Activated gamma-delta T cell (primary cell): ENCODE data around the gene RBBP4.
"Not testable (repeated sequence)": the region's sequence is repeated elsewhere in the genome, so short reads cannot be mapped to it uniquely, and the experiment has no call there.

Experiments
- DNase-seq: peaks from one replicate; lab custom pipeline; 2025; lab: John Stamatoyannopoulos, UW

RBBP4 gene

DNA sequence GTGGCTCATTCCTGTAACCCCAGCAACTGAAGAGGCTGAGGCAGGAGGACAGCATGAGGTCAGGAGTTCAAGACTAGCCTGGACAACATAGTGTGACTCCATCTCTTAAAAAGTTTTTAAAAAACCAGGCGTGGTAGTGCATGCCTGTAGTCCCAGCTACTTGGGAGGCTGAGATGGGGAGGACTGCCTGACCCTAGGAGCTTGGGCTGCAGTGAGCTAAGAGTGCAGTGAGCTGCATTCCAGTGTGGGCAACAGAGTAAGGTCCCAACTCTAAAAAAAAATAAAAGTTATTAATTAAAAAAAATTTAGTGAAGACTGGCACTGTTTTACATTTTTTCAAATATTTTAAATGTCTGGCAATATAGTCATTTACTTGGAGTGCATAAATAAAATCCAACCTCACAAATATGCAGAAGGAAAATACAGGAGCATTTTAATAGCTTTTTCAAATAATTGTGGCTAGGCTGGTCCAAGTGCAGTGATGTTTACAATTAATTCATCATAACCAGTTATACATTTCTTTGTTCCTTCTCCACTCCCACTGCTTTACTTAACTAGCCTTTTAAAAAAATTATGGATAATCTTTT lies 11.4 kb upstream of the RBBP4 start:
- no peak for DNase-seq

DNA sequence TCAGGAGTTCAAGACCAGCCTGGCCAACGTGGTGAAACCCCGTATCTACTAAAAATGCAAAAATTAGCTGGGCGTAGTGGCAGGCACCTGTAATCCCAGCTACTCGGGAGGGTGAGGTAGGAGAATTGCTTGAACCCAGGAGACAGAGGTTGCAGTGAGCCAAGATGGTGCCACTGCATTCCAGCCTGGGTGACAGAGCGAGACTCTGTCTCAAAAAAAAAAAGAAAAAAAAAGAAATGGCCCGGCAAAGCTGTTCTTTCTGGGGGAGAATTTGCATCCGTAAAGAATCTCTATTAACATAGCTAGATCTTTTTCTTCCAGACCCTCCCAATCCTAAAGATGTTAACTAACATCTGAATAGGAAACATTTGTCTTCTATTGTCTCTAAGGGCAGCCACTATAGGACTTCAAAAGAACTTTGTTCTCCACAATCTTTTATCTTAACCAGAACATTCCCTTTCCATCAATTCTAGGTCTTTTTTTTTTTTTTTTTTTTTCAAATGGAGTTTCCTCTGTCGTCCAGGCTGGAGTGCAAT lies 8.6 kb upstream of the RBBP4 start:
- not testable (repeated sequence) for DNase-seq

DNA sequence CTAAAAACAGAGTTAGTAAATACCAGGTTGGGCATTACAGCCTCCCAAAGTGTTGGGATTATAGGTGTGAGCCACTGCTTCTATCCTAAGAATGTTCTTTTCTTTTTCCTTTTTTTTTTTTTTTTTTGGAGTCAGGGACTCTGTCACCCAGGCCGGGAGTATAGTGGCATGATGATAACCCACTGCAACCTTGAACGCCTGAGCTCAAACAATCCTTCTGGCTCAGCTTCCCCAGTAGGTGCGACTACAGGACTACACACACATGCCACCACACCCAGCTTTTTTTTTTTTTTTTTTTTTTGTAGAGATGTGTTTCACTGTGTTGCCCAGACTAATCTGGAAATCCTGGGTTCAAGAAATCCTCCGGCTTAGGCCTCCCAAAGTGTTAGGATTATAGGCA lies 6.6 kb upstream of the RBBP4 start:
- no peak for DNase-seq

DNA sequence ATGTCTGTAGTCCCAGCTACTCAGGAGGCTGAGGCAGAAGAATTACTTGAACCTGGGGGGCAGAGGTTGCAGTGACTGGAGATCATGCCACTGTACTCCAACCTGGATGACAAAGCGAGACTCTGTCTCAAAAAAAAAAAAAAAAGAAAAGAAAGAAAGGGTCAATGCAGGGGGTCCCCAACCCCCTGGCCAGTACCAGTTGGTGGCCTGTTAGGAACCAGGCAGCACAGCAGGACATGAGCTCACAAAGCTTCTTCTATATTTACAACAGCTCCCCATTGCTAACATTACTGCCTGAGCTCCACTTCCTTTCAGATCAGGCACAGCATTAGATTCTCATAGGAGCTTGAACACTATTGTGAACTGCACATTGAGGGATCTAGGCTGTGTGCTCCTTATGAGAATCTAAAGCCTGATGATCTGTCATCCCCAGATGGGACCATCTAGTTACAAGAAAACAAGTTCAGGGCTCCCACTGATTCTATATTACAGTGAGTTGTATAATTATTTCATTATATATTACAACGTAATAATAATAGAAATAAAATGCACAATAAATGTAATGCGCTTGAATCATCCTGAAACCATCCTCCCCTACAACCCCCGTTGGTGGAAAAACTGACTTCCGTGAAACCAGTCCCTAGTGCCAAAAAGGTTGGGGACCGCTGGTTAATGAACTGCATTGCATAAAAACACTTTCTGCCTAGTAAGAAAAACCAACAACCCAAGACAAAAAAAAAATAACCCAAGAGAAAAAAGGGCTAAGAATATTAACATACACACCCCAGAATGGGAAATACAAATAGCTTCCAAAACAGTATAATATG lies 3.5 kb upstream of the RBBP4 start:
- no peak for DNase-seq

DNA sequence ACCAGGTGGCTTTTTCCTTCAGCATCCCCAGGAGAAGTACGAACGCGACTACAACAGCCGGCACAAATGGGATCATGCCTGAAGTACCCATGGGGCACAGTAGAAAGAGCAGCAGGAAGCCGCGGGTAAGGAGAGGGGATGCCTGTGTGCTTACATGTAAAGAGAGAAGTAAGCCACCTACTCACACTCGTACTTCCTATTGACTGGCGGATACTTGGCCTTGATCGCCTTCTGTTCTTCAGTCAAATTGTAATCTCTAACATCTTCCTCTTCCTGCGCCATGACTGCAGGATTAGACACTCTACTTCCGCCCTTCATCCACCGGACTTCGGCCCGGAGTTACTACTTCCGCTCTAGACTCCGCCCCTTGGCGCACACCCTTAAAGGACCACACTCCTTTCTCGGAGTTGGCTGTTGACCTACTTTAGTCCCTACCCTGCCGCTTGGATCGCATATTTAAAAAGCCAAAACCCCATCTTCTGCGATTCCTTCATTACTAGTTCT lies 708 bp upstream of the RBBP4 start, which contains the start of gene ZBTB8OS:
ZBTB8OS (minus strand) TSS at position 303 of the 504 bp plus-strand sequence; CDS start at position 282, 21 bp downstream.
- no peak for DNase-seq

DNA sequence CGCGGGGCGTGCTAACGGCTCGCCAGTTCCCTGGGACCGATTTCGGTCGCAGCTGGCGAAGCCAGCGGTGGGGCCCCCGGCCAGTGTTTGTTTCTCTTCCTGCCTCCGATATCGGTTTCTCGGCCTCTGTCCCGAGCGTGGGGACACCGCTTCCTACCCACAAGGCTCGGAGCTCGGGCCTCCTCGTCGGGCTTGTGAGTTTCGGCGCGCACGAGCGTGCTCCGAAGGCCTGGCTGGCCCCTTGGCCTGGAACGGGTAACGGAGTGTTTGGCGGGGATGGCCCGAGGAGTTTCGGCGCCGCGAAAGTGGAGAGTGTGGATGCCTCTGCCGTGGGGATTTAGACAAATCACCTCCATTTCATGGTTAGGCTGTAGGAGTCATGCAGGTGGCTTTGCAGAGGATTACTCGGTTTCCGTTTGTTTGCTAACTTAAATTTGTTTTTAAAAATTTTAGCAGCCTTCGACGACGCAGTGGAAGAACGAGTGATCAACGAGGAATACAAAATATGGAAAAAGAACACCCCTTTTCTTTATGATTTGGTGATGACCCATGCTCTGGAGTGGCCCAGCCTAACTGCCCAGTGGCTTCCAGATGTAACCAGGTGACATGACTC lies 559 bp downstream of the RBBP4 start:
- no peak for DNase-seq

DNA sequence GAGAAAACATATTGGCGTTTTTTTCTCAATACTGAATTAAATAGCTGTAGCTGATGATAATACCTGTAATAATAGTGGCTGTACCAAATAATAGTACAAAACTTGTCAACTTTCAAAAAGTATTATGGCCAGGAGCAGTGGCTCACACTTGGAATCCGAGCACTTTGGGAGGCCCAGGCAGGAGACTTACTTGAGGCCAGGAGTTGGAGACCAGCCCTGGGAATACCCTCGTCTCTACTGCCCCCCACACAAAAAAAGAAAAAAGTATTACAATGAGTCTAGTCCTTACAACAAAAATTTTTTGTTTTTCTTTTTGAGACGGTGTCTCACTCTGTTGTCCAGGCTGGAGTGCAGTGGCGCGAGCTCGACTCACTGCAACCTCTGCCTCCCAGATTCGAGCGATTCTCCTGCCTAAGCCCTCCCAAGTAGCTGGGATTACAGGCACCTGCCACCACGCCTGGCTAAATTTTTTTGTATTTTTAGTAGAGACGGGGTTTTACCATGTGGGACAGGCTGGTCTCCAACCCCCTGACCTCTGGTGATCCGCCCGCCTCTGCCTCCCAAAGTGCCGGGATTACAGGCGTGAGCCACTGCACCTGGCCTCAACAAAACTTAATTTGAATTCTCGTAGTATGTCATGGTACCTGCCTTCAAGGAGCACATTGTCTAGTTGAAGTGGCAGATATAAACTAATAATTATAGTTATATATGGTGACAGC lies 1.4 kb downstream of the RBBP4 start:
- DNase-seq = no peak

DNA sequence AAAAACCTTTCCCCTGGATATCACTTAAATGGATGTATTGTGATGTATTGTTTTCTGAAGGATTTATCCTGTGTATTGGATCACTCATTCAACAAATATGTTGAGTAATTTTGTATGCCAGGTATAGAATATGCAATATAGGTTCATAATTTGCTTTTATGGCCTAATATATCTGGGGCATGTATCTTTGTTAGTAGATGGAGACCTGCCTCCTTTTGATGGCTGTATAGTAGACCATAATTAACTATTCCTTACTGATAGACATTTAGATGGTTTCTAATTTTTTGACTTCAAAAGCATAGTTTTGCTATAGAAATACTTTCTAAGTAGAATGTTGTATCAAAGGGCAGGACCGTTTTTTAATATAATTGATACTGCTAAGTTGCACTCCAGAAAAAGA lies 8.6 kb downstream of the RBBP4 start:
- no peak for DNase-seq

DNA sequence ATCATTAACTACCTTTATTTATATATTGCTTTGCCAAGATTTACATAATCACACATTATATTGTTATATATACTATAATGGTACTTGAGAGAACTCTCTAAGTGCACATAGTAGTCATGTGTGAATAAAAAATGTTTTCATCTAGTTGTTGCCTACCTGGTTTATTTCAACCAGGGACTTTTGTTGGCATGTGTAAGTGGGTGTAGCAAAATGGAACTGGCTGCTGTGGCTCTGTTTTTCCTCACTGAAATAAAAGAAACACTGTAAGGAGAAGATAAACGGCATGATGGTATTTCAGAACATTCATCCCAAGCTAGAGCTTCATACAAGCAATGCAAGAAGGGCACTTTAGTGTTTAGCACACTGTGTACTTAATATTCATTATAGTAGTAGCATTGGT lies 14.9 kb downstream of the RBBP4 start:
- DNase-seq = no peak

DNA sequence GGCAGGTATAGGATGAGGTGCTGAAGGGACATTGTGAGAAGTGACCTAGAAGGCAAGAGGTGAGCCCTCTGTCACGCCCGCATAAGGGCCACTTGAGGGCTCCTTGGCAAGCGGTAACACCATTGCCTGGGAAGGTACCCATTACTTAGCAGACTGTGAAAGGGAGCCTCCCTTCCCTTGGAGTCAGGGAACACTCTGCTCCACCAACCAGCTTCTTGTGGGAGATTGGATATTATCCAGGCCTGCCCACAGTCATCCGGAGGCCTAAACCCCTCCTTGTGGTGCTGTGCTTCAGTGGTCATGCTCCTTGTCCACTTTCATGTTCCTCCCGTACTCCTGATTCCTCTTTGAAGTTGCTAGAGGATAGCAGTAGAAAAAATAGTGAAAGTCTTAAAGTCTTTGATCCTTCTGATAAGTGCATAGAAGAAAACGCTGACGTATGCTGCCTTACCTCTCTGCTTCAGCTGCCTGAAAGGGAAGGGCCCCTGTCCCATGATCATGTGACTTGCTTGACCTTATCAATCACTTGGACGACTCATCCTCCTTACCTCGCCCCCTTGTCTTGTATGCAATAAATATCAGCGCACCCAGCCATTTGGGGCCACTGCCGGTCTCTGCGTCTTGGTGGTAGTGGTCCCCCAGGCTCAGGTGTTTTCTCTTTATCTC lies 16.0 kb downstream of the RBBP4 start:
- DNase-seq = no peak

DNA sequence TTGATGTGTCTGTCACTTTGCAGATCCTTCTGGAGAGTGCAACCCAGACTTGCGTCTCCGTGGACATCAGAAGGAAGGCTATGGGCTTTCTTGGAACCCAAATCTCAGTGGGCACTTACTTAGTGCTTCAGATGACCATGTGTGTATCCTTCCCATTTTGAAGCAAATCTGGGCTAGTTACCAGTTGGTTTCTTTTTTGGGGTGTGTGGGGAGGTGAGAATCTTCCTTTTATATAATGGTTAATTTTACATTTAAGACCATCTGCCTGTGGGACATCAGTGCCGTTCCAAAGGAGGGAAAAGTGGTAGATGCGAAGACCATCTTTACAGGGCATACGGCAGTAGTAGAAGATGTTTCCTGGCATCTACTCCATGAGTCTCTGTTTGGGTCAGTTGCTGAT lies 17.7 kb downstream of the RBBP4 start:
- DNase-seq = not testable (repeated sequence)

DNA sequence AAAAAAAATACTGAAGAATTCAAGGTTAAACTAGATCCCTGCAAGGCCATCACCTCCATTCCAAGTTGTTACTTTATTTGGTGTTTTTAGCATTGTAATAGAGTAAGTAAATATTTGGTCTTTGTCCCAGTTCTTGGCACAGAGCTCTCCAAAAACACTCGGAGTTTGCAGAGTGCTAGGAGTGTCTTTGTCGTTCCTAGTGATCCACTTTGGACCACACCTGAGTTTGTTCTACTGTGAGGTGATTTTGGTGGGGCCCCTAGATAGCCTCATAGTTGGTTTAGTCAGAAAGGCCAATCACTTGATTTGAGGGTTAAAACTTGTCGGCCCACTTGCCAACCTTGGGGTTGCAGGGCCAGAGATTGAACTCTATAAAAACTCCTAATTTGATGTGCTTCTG lies 25.9 kb downstream of the RBBP4 start:
- no peak for DNase-seq

DNA sequence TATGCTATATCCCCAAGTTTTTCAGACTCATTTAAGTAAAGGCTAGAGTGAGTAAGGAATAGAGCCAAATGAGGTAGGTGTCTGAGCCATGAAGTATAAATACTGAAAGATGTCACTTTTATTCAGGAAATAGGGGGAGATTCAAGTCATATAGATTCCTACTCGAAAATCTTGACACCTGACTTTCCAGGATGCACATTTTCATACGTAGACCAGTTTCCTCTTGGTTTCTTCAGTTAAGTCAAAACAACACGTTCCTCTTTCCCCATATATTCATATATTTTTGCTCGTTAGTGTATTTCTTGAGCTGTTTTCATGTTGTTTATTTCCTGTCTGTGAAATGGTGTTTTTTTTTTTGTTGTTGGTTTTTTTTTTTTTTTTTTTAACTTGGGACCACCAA lies 29.0 kb downstream of the RBBP4 start:
- DNase-seq = not testable (repeated sequence)

DNA sequence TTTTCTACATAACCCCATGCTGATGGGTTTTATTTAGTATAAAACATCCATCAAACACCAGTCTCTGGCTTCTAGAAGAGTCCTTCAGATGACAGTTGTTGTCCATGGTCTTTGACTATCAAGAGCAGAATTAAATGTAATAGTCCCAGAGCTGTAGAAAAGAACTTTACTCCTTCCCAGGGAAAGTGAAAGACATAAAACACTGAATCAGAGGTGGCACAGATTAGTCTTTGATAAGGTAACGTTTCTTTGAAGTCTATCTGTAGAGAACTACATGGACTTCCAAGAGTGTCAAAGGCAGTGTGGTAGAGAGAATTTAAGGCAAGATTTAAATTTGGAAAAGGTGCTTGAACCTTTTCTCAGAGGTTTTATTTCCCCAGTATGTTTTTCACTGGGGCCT lies 29.6 kb downstream of the RBBP4 start:
- no peak for DNase-seq

DNA sequence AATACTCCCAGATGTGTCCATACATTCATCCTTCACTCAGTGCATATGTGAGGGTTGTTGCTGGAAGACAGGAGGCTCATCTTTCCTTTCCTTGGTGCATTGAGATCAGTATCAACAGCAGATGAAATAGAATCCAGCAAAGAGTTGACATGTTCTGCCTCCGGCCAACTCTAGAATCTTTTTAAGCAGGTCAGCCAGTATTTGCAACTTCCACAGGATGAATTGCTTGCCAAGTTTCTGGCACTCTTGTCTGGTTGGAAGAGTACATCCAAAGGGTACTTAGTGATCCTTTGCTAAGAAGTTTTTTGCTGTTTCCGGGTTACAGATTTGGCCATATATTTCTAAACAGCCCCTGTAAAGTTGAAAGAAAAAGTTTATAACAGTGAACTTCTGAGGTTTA lies 30.5 kb downstream of the RBBP4 start:
- DNase-seq = no peak

DNA sequence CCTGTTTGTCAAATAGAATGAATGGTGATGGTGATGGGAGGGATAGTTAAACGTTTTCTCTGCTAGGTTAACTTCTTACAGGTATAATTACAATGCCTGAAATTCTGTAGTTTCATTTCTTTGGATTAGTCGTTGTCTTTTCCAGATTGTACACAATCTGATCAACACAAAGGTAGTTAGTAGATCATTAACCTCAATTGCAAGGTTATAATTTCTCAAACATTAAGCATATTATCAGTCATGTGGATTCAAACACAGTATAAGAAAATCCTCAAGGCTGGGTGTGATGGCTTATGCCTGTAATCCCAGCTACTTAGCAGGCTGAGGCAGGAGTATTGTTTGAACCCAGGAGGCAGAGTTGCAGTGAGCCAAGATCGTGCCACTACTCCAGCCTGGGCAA lies 31.0 kb downstream of the RBBP4 start:
- DNase-seq = no peak

DNA sequence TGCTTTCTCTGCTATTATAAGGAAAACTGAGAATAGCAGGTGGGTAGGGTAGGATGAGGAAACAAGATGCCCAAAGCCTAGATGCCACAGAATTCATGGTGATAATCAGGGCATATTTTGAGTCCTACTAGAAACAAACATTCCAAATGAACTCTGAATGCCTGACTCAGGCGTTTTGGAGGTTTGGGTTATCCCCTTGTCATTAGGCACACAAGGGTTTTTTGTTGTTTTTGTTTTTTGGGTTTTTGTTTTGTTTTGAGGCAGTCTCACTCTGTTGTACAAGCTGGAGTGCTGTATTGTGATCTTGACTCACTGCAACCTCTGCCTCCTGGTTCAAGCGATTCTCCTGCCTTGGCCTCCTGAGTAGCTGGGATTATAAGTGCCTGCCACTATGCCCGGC lies 32.4 kb downstream of the RBBP4 start:
- no peak for DNase-seq

DNA sequence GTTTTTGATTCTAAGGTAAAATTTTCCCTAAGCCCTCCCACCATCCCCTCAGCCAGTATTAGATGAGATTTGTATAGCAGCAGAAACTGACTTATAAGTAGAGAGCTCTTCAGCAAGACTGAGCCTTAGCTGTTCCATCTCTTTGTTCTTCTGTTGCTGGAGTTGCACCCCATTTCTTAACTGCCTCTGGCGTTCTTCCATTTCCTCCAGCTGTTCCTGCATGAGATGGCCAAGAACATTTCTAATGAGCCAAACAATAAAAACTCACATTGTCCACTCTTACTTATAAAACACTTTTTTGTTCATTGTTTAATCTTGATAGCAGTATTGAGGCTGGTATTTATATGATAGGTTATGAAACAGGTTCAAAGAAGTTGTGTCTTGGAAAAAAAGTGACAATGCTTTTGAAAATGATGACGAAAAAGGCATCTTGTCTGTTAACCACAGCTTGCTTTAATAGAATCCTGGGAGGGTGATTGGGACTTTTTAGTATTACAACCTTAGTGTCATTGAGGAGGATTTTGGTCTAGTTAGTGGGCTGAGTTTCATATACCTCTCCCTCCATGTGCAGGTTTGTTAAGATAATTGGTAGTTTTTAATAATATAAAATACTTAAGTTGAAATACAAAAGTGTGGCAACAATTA lies 33.3 kb downstream of the RBBP4 start:
- no peak for DNase-seq

DNA sequence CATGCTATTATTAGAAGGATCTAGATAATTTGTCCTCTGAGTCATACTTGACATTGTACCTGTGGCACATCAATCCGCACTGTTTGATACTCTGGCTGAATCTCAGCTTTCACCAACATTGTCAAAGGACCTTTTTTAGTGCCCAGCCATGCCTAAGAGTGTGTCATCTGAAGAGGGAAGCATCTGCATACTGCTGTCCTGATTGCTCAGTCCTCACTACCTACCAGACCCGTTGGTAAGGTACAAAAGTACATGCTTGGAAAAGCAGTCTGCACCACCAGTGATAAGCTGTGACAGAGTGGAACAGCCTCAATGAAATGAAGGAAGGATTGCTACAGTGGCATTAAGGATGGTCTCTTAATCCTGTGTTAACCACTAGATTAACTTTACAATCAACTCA lies 34.5 kb downstream of the RBBP4 start:
- DNase-seq = no peak

DNA sequence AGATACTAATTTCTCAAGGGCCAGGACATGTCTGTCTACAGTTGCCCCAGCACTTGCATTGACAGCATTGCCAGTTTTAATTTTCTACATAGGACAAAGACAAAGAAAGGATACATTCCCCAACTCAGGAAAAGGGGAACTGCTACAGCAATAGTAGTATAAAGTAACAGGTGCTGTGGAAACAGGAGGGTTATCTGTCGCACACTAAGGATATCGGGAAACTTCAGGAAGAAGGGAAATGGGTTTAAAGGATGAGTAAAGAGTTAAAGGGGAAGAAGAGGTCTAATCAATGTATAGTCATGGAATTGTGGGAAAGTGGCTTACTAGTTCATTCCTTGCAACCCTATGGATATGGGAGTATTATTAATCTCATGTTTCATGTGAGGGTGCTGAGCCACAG lies 35.4 kb downstream of the RBBP4 start:
- DNase-seq = no peak
